ENCODE results near the gene CADM1. TPM values are rescaled to one million over a fixed set of nuclear protein-coding genes. Genes with fewer than 3 reads are reported as not detected.

CADM1 gene
- total and polyA plus RNA-seq, 2 experiments from 2014 or later, result 48.4 to 54.3 TPM

- Histone ChIP-seq H3K4me1 (ENCODE audit: insufficient read depth) (no peaks in the 10 kb centered on the region), H3K9me2 (replicated peaks; ENCODE audit: insufficient read depth) (no peaks in the 10 kb centered on the region), H3K27me3 (no peaks in the 10 kb centered on the region), H4K20me1 (ENCODE audit: insufficient read depth, poor library complexity, severe bottlenecking) (no peaks in the 10 kb centered on the region), H3K79me2 (no peaks in the 10 kb centered on the region), H2AFZ (no peak overlapping the region), H3K4me3 (no peak overlapping the region), H3K4me2 (no peak overlapping the region), H3K9me3 (ENCODE audit: low read depth) (no peaks in the 10 kb centered on the region), H3K36me3 (replicated peaks; ENCODE audit: insufficient read depth, low read depth) (no peaks in the 10 kb centered on the region), H3K27ac (no peak overlapping the region)
- TF ChIP-seq EZH2phosphoT487 (IDR thresholded peaks at IDR 0.05; ENCODE audit: low read depth, severe bottlenecking, unreplicated experiment) (no peak), EZH2 (IDR thresholded peaks at IDR 0.05; ENCODE audit: borderline replicate concordance) (no peak)
- TF ChIP-seq, protein P1, sequence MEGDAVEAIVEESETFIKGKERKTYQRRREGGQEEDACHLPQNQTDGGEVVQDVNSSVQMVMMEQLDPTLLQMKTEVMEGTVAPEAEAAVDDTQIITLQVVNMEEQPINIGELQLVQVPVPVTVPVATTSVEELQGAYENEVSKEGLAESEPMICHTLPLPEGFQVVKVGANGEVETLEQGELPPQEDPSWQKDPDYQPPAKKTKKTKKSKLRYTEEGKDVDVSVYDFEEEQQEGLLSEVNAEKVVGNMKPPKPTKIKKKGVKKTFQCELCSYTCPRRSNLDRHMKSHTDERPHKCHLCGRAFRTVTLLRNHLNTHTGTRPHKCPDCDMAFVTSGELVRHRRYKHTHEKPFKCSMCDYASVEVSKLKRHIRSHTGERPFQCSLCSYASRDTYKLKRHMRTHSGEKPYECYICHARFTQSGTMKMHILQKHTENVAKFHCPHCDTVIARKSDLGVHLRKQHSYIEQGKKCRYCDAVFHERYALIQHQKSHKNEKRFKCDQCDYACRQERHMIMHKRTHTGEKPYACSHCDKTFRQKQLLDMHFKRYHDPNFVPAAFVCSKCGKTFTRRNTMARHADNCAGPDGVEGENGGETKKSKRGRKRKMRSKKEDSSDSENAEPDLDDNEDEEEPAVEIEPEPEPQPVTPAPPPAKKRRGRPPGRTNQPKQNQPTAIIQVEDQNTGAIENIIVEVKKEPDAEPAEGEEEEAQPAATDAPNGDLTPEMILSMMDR (IDR thresholded peaks at IDR 0.05; ENCODE audit: poor library complexity), result no peak
- DNase-seq (ENCODE audit: low spot score), result no peak
- 88% methylated on average over 1 of the region's 1 CpG for WGBS (ENCODE audit: low lambda C conversion rate, missing lambda C conversion rate)
Measured at GRCh38 chr11:115190196-115190595, 314.0 kb downstream of the CADM1 start.

DNA sequence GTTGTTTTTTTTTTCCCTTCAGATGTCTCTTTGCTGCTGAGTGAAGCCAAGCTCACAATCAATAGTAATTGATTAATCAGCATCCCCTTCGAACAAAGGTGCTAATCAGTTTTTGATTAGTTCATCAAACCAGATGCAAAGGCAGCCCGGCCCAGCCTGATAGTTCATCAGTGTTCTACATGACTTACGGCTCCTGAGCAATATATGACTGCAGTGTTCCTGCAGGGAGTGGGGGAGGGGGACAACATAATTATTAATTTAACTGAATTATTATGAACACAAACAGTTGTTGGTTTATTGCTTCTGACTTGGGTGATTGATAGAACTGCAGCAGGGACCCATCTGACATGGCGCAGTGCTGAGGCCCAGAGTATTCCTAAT, 315.3 kb downstream of the CADM1 start:
- H4K20me1 ChIP-seq (ENCODE audit: insufficient read depth, poor library complexity, severe bottlenecking), result no peaks in the 10 kb centered on the region
- no peak overlapping the region for H3K27ac ChIP-seq
- H3K4me1 ChIP-seq (ENCODE audit: insufficient read depth), result no peaks in the 10 kb centered on the region
- no peaks in the 10 kb centered on the region for H3K9me2 ChIP-seq (replicated peaks; ENCODE audit: insufficient read depth)
- H2AFZ ChIP-seq, result no peak overlapping the region
- H3K27me3 ChIP-seq, result no peaks in the 10 kb centered on the region
- no peak overlapping the region for H3K4me2 ChIP-seq
- no peaks in the 10 kb centered on the region for H3K9me3 ChIP-seq (ENCODE audit: low read depth)
- H3K79me2 ChIP-seq, result no peaks in the 10 kb centered on the region
- H3K4me3 ChIP-seq, result no peak overlapping the region
- no peaks in the 10 kb centered on the region for H3K36me3 ChIP-seq (replicated peaks; ENCODE audit: insufficient read depth, low read depth)
- no peak for DNase-seq (ENCODE audit: low spot score)
- 86% methylated on average over 4 of the region's 4 CpGs for WGBS (ENCODE audit: low lambda C conversion rate, missing lambda C conversion rate)
- no peak for TF ChIP-seq EZH2 (IDR thresholded peaks at IDR 0.05; ENCODE audit: borderline replicate concordance)
- no peak for TF ChIP-seq EZH2phosphoT487 (IDR thresholded peaks at IDR 0.05; ENCODE audit: low read depth, severe bottlenecking, unreplicated experiment)

GRCh38 chr11:115188188-115188897, 315.9 kb downstream of the CADM1 start:
- no peaks in the 10 kb centered on the region for H3K9me2 ChIP-seq (replicated peaks; ENCODE audit: insufficient read depth)
- DNase-seq (ENCODE audit: low spot score), result no peak
- no peaks in the 10 kb centered on the region for H3K4me1 ChIP-seq (ENCODE audit: insufficient read depth)
- H3K36me3 ChIP-seq (replicated peaks; ENCODE audit: insufficient read depth, low read depth), result no peaks in the 10 kb centered on the region
- H3K4me2 ChIP-seq, result no peak overlapping the region
- H3K9me3 ChIP-seq (ENCODE audit: low read depth), result no peaks in the 10 kb centered on the region
- H3K27me3 ChIP-seq, result no peaks in the 10 kb centered on the region
- no peaks in the 10 kb centered on the region for H3K79me2 ChIP-seq
- WGBS (ENCODE audit: low lambda C conversion rate, missing lambda C conversion rate), result 90% methylated on average over 6 of the region's 6 CpGs
- no peaks in the 10 kb centered on the region for H4K20me1 ChIP-seq (ENCODE audit: insufficient read depth, poor library complexity, severe bottlenecking)
- no peak for TF ChIP-seq EZH2 (IDR thresholded peaks at IDR 0.05; ENCODE audit: borderline replicate concordance)
- TF ChIP-seq, protein P1 (IDR thresholded peaks at IDR 0.05; ENCODE audit: poor library complexity), result no peak
- no peak for TF ChIP-seq EZH2phosphoT487 (IDR thresholded peaks at IDR 0.05; ENCODE audit: low read depth, severe bottlenecking, unreplicated experiment)
- H3K27ac ChIP-seq, result no peak overlapping the region
- no peak overlapping the region for H3K4me3 ChIP-seq
- no peak overlapping the region for H2AFZ ChIP-seq

DNA sequence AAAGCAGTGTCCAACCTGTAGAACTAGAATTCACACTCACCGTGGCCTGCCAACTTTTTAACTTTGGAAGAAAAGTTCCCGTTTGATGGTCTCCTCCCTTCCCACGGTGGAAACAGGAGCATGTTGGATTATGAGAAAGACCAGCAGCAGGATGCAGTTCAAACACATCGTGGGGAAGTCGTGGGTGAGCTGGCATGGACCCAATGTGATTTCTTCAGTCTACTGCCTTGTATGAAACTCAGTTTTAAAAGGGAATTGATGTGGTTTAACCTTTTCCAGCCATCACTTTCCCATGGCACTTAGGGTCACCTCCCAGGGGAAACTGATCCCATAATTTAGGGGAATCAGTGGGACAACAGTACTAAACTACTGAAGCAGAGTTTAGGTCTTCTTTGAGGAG, 318.3 kb downstream of the CADM1 start:
- no peak overlapping the region for H2AFZ ChIP-seq
- no peaks in the 10 kb centered on the region for H4K20me1 ChIP-seq (ENCODE audit: insufficient read depth, poor library complexity, severe bottlenecking)
- H3K36me3 ChIP-seq (replicated peaks; ENCODE audit: insufficient read depth, low read depth), result no peaks in the 10 kb centered on the region
- no peaks in the 10 kb centered on the region for H3K27me3 ChIP-seq
- no peak for TF ChIP-seq EZH2 (IDR thresholded peaks at IDR 0.05; ENCODE audit: borderline replicate concordance)
- TF ChIP-seq, protein P1 (IDR thresholded peaks at IDR 0.05; ENCODE audit: poor library complexity), result no peak
- no peak for TF ChIP-seq EZH2phosphoT487 (IDR thresholded peaks at IDR 0.05; ENCODE audit: low read depth, severe bottlenecking, unreplicated experiment)
- H3K27ac ChIP-seq, result no peak overlapping the region
- no peaks in the 10 kb centered on the region for H3K4me1 ChIP-seq (ENCODE audit: insufficient read depth)
- H3K4me3 ChIP-seq, result no peak overlapping the region
- no peaks in the 10 kb centered on the region for H3K9me3 ChIP-seq (ENCODE audit: low read depth)
- no peaks in the 10 kb centered on the region for H3K9me2 ChIP-seq (replicated peaks; ENCODE audit: insufficient read depth)
- H3K4me2 ChIP-seq, result no peak overlapping the region
- DNase-seq (ENCODE audit: low spot score), result no peak
- no peaks in the 10 kb centered on the region for H3K79me2 ChIP-seq
- WGBS (ENCODE audit: low lambda C conversion rate, missing lambda C conversion rate), result 84% methylated on average over 5 of the region's 5 CpGs
